Lung (tissue), 12 donors: ENCODE results near the gene GDI1. TPM values are rescaled to one million over a fixed set of nuclear protein-coding genes. Genes with fewer than 3 reads are reported as not detected.

ENCODE experiments used
- ATAC-seq: fragments of 200-7000 bp; cut with Tn5 transposase; one replicate; pipeline ENCODE4 v1.9.1; 2020; ENCODE audit warnings: moderate number of reproducible peaks; ENCODE audit not compliant: insufficient read depth, low FRiP score
- DNase-seq, 3 donors: peaks; one replicate each; pipeline ENCODE4 v3.0.0-alpha.2; 2013 to 2017
- H3K27ac ChIP-seq, 2 donors: one replicate each; pipeline ENCODE4 v1.5.1; 2013; ENCODE audit warnings: mild to moderate bottlenecking in 2 of 2, moderate library complexity in 2 of 2, control low read depth in 1 of 2, inconsistent platforms in 1 of 2, low read depth in 1 of 2, low read length in 1 of 2
- H3K27me3 ChIP-seq, 3 donors: one replicate each; pipeline ENCODE4 v1.5.1; 2013; ENCODE audit warnings: low read length in 2 of 3; ENCODE audit not compliant: control insufficient read depth in 3 of 3, insufficient read depth in 3 of 3
- H3K36me3 ChIP-seq, 4 donors: one replicate each; pipeline ENCODE4 v1.5.1; 2013; ENCODE audit warnings: low read length in 4 of 4, mild to moderate bottlenecking in 1 of 4, moderate library complexity in 1 of 4; ENCODE audit not compliant: control insufficient read depth in 4 of 4, insufficient read depth in 4 of 4
- H3K4me1 ChIP-seq, 5 donors: one replicate each; pipeline ENCODE4 v1.5.1; 2013; ENCODE audit warnings: low read length in 5 of 5, mild to moderate bottlenecking in 2 of 5, moderate library complexity in 1 of 5; ENCODE audit not compliant: control insufficient read depth in 5 of 5, insufficient read depth in 5 of 5
- H3K4me3 ChIP-seq: one replicate; pipeline ENCODE4 v1.5.1; 2013; ENCODE audit warnings: mild to moderate bottlenecking, control low read depth, moderate library complexity
- H3K9ac ChIP-seq, 2 donors: one replicate each; pipeline ENCODE4 v1.5.1; 2013; ENCODE audit warnings: low read length in 2 of 2, control low read depth in 1 of 2; ENCODE audit not compliant: insufficient read depth in 1 of 2
- H3K9me3 ChIP-seq, 4 donors: one replicate each; pipeline ENCODE4 v1.5.1; 2013; ENCODE audit warnings: low read length in 3 of 4, mild to moderate bottlenecking in 1 of 4, moderate library complexity in 1 of 4; ENCODE audit not compliant: control insufficient read depth in 4 of 4, insufficient read depth in 3 of 4
- WGBS, 2 donors: extraction: QIAGEN DNeasy Blood & Tissue Kit; methylation state at CpG; one replicate each; pipeline ENCODE4 v1.1.7; 2013; 5-methylcytosine and 5-hydroxymethylcytosine counted together
- polyA plus RNA-seq, 2 donors: library from polyadenylated mRNA; stranded (reverse); fragments of 200-250 nt; gene quantifications; one replicate each; pipeline ENCODE4 v1.2.1, GENCODE V29; 2013
- total RNA-seq, 2 donors: library from RNA; depleted of rRNA in 1 of 2; stranded (reverse); fragments of >200 nt in 1 of 2; gene quantifications; one replicate each; pipeline ENCODE4 v1.2.1, GENCODE V29; 2014 to 2021
- TF ChIP-seq, protein P1 (sequence below): IDR thresholded peaks from 2 replicates; pipeline ENCODE4 v1.5.1; 2012; ENCODE audit warnings: mild to moderate bottlenecking; ENCODE audit errors: control extremely low read depth, extremely low read depth
- donor health status: control.
- donor health status: control.
- donor health status: Bipolar disorder and iron deficiency.
- donor health status: healthy.
- donor health status: DM: yes; HTN: yes; CAD: no.

GDI1 gene
- total and polyA plus RNA-seq, 4 donors, result 64.0 to 130 (median 116) TPM

GRCh38 chrX:154446430-154446829, 9.5 kb downstream of the GDI1 start:
- Histone ChIP-seq H3K27me3 (no peaks in the 10 kb centered on the region), H3K36me3 (peaks cover 0 to 23% (median 5%) of the 10 kb centered on the region in 4 donors), H3K9ac (no peak overlapping the region), H3K4me3 (no peak overlapping the region), H3K4me1 (peaks cover 0 to 8% (median 0%) of the 10 kb centered on the region in 5 donors), H3K9me3 (no peaks in the 10 kb centered on the region), H3K27ac (no peak overlapping the region)
- WGBS, 2 donors, result 90 to 91% methylated on average over 11 to 12 of the region's 12 CpGs
- DNase-seq, result no peak
- no peak for ATAC-seq
- TF ChIP-seq, protein P1, sequence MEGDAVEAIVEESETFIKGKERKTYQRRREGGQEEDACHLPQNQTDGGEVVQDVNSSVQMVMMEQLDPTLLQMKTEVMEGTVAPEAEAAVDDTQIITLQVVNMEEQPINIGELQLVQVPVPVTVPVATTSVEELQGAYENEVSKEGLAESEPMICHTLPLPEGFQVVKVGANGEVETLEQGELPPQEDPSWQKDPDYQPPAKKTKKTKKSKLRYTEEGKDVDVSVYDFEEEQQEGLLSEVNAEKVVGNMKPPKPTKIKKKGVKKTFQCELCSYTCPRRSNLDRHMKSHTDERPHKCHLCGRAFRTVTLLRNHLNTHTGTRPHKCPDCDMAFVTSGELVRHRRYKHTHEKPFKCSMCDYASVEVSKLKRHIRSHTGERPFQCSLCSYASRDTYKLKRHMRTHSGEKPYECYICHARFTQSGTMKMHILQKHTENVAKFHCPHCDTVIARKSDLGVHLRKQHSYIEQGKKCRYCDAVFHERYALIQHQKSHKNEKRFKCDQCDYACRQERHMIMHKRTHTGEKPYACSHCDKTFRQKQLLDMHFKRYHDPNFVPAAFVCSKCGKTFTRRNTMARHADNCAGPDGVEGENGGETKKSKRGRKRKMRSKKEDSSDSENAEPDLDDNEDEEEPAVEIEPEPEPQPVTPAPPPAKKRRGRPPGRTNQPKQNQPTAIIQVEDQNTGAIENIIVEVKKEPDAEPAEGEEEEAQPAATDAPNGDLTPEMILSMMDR, result no peak

GRCh38 chrX:154448484-154448883, 11.5 kb downstream of the GDI1 start:
- Histone ChIP-seq H3K27me3 (no peaks in the 10 kb centered on the region), H3K9me3 (no peaks in the 10 kb centered on the region), H3K27ac (no peak overlapping the region), H3K4me3 (no peak overlapping the region), H3K36me3 (peaks cover 0 to 17% (median 3%) of the 10 kb centered on the region in 4 donors), H3K4me1 (peaks cover 0 to 8% (median 0%) of the 10 kb centered on the region in 5 donors), H3K9ac (no peak overlapping the region)
- WGBS, 2 donors, result 92 to 98% methylated on average over 13 to 14 of the region's 14 CpGs
- DNase-seq (no peak), ATAC-seq (no peak)
- TF ChIP-seq, protein P1, result no peak

- DNase-seq (no peak), ATAC-seq (no peak)
- H3K27ac ChIP-seq, result no peak overlapping the region
- H3K9ac ChIP-seq, result no peak overlapping the region
- no peak overlapping the region for H3K4me3 ChIP-seq
- H3K27me3 ChIP-seq, result no peaks in the 10 kb centered on the region
- TF ChIP-seq, protein P1, result no peak
- H3K9me3 ChIP-seq, result no peaks in the 10 kb centered on the region
- 93 to 97% methylated on average over 15 to 18 of the region's 18 CpGs for WGBS, 2 donors
- peaks cover 0 to 8% (median 0%) of the 10 kb centered on the region in 5 donors for H3K4me1 ChIP-seq
- peaks cover 0 to 17% (median 3%) of the 10 kb centered on the region in 4 donors for H3K36me3 ChIP-seq
Observed at GRCh38 chrX:154449618-154450017, 12.7 kb downstream of the GDI1 start.

DNA sequence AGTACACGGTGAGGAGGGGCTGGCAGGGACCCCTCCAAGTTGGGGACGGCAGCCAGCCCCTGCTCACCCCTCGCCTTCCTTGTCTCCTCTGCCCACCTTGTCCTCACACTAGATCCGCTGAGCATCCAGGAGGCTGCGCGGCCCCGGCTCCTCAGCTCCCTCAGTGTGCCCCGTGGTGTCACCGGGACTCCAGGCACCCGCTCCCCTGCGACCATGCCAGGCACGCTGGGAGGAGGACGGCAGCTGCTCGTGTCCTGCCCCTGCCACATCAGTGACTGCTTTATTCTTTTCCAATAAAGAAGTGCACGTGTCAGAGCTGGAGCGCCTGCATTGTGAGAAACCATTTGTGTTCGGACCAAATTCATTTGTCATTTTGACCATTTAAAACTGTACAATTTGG, 13.4 kb downstream of the GDI1 start:
- DNase-seq (no peak), ATAC-seq (no peak)
- Histone ChIP-seq H3K9me3 (no peaks in the 10 kb centered on the region), H3K27ac (no peak overlapping the region), H3K36me3 (peaks cover 0 to 17% (median 3%) of the 10 kb centered on the region in 4 donors), H3K9ac (no peak overlapping the region), H3K27me3 (no peaks in the 10 kb centered on the region), H3K4me1 (peaks cover 0 to 5% (median 0%) of the 10 kb centered on the region in 5 donors), H3K4me3 (no peak overlapping the region)
- TF ChIP-seq, protein P1, result no peak
- 93 to 97% methylated on average over 9 to 17 of the region's 17 CpGs for WGBS, 2 donors
